ENCODE results near the gene SLC16A12.
A peak's percentile ranks its signal among the peaks of the same experiment; 100 is the strongest.
"Not testable (repeated sequence)": the region's sequence is repeated elsewhere in the genome, so short reads cannot be mapped to it uniquely, and the experiment has no call there.

SLC16A12 gene

DNA sequence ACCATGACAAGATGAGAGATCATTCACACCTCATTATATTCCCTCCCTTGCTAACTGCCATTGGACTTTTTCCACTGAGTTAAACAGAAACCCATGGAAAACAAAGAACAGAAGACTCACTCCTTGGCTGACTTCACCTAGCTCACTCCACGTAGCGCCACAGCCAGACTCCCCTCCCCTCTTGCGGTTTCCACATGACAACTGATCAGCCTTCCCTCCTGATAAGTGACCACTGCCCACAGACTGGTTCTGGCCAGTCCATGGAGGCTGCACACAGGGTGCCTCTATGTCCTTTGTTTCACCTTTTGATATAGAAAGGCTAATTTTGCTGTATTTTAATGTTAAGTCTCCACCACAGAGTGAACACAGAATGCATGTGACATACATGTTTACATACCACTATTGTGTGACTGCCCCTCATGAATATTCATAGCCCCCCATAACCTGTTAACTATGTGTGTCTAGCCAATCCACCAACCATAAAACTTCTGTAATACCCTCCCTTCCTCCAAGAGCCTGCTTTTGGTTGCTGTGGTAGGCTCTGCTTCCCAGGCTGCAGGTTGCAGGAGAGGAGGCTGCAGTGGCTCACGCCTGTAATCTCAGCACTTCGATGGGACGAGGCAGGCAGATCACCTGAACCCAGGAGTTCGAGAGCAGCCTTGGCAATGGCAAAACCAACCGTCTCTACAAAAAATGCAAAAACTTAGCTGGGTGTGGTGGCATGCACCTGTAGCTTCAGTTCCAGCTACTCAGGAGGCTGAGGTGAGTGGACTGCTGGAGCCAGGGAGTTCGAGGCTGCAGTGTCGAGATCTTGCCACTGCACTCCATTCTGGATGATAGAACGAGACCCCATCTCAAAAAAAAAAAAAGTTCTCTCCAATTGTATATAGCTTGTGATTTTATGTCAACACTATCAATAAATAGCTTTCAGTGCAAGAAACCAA is 131.0 kb downstream of the SLC16A12 start:
- no peak for DNase-seq (ENCODE audit: insufficient read length, low spot score)
- no peak for TF ChIP-seq POLR2A (IDR thresholded peaks at IDR 0.05; ENCODE audit: low read depth, low read length)
- no peak for FAIRE-seq

DNA sequence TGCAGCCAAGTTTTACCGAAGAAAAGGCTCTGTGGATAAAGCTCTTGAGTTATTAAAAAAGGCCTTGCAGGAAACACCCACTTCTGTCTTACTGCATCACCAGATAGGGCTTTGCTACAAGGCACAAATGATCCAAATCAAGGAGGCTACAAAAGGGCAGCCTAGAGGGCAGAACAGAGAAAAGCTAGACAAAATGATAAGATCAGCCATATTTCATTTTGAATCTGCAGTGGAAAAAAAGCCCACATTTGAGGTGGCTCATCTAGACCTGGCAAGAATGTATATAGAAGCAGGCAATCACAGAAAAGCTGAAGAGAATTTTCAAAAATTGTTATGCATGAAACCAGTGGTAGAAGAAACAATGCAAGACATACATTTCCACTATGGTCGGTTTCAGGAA is 132.4 kb downstream of the SLC16A12 start:
- no peak for FAIRE-seq
- TF ChIP-seq POLR2A (IDR thresholded peaks at IDR 0.05; ENCODE audit: low read depth, low read length) = no peak
- no peak for DNase-seq (ENCODE audit: insufficient read length, low spot score)

DNA sequence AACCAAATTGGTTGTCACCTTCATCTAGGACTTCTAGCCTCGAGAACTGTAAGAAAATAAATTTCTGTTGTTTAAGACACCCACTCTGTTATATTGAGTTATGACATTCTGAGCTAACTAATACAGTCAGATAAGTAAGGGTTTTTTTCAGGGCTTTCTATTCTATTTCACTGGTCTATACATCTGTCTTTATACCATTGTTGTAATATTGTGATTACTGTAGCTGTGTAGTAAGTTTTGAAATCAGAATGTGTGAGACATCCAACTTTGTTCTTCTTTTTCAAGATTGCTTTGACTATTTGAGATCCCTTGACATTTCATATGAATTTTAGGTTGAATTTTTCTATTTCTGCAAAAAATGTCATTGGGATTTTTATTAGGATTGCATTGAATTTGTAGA is 135.4 kb downstream of the SLC16A12 start:
- TF ChIP-seq POLR2A (IDR thresholded peaks at IDR 0.05; ENCODE audit: low read depth, low read length) = no peak
- peak; percentile 67 for FAIRE-seq
- DNase-seq (ENCODE audit: insufficient read length, low spot score) = no peak

DNA sequence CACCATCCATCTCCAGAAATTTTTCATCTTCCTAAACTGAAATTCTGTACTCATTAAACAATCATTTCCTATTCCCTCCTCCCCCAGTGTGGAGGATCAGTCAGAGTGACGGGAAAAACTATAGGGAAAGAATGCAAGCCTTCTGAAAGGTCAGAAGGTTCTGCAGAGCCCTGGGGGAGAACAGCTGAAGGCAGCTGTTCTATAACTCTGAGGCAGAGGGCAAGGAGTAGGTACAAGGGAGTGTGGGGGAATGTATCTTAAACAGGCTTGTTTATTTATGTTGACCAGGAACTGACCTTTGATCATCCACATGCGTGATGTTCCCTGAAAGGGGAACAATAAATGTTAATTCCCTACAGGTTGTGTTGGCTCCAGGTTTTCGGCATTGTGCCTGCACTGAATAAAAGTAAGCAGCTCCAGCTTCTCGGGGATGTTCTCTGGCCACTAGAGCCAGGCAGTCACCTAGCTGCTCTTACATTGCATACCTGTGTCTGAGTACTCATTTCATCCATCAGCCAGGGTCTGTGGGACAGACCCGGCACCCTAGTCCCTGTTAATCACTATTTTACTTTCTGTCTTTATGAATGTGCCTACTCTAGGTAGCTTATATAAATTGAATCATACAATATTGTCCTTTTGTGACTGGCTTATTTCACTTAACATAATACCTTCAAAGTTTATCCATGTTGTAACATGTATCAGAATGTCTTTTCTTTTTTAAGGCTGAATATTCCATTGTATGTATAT is 137.2 kb downstream of the SLC16A12 start:
- DNase-seq (ENCODE audit: insufficient read length, low spot score) (no peak), FAIRE-seq (peak; percentile 58)
- no peak for TF ChIP-seq POLR2A (IDR thresholded peaks at IDR 0.05; ENCODE audit: low read depth, low read length)

DNA sequence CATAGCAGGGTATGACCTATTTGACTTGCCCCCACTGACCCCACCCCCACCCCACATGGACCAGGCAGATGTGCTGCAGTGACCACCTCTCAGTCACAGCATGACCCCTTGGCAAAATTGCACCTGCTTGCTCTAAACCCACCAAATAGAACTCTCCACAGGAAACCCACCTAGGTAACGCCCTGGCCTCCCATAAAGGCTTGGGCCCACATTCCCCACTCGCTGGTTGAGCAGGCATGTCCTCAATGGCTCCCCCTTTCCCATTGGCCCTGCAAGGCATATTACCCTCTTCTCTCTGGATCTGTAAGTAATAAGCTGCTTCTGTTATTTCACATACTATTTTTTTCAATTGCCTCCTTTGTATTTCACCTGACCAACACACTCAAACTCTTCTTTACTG is 140.3 kb downstream of the SLC16A12 start:
- DNase-seq (ENCODE audit: insufficient read length, low spot score) (no peak), FAIRE-seq (no peak)
- TF ChIP-seq POLR2A (IDR thresholded peaks at IDR 0.05; ENCODE audit: low read depth, low read length) = no peak

DNA sequence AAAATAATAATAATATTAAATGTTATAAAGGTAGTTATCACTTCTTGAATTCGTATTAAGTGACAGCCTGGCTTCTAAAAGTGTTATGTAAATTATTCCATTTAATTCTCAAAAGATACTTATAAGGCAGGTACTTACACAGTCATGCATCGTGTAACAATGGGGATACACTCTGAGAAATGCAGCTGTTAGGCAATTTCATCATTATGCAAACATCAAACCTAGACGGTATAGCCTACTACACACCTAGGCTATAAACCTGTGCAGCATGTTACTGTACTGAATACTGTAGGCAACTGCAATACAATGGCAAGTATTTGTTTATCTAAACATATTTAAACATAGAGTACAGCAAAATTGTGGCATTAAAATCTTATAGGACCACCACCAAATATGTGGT is 141.5 kb downstream of the SLC16A12 start:
- FAIRE-seq (peak; percentile 6), DNase-seq (ENCODE audit: insufficient read length, low spot score) (no peak)
- no peak for TF ChIP-seq POLR2A (IDR thresholded peaks at IDR 0.05; ENCODE audit: low read depth, low read length)

DNA sequence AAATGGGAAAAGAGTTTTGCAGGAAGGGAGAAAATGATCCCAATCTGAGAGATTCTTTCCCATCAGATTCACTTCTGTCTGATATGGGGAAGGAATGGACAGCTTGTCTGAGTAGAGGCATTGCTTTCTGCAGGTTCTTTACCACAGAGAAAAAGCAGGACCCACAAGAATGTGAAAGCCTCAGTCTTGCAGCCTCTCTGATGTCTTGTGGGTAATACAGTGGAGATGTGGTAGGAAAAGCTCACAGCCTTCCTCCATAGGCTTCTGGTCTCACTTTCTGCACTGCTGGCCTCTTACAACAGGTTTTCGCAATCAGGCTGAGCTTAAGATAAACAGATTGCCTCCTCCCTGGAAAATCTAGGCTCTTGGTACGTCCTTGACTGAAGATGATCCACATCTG is 142.4 kb downstream of the SLC16A12 start:
- FAIRE-seq = no peak
- DNase-seq (ENCODE audit: insufficient read length, low spot score) = peak; percentile 16
- TF ChIP-seq POLR2A (IDR thresholded peaks at IDR 0.05; ENCODE audit: low read depth, low read length) = no peak

GRCh38 chr10:89391907-89392756 is 143.3 kb downstream of the SLC16A12 start, which contains the start of gene IFIT1:
TSS of gene IFIT1 (plus strand) at chr10:89392623. CDS start at chr10:89392713, 90 bp downstream.
- TF ChIP-seq POLR2A (IDR thresholded peaks at IDR 0.05; ENCODE audit: low read depth, low read length) = no peak
- peak; percentile 64 for DNase-seq (ENCODE audit: insufficient read length, low spot score)
- peak; percentile 99 for FAIRE-seq

DNA sequence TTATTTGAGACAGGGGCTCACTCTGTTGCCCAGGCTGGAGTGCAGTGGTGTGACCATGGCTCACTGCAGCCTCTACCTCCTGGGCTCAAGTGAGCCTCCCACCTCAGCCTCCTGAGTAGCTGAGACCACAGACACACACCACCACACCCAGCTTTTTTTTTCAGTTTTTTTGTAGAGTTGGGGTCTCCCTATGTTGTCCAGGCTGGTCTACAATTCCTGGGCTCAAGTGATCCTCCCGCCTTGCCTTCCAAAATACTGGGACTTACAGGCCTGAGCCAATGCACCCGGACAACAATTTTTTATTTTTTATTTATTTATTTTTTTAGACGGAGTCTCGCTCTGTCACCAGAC is 144.2 kb downstream of the SLC16A12 start:
- not testable (repeated sequence) for DNase-seq (ENCODE audit: insufficient read length, low spot score); FAIRE-seq

DNA sequence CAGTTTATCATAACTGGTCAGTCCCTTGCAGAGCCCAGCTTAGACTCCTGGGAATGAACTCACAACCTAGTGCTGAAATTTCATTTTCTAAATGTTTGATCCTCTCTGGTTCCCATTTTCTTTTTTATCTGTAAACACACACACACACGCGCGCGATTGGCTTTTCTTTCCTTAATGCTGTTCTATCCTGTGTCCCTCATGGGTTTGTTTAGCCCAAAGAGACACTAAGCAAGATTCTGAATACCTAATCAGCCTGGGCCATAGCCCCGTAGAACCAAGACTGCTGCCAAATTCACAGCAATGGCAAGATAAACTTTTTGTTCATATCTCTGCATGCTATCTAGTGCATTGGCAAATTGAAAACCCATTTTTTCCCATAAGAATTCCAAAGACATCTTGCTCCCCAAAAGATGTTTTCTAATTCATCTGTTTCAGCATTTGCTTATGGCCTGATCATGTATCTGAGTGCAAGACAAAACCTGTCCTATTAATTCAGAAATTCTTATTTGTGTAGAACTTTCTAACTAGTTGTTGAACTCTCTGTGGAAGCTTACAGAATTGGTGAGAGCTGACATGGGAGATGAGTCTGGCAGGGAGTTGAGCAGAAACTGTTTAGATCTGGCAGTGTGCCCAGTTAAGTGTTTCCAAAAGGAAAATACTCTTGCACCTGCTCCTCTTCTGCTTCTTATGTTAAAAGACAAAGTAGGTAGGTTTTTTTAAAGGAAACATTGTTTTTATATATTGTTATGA is 144.7 kb downstream of the SLC16A12 start:
- no peak for TF ChIP-seq POLR2A (IDR thresholded peaks at IDR 0.05; ENCODE audit: low read depth, low read length)
- DNase-seq (ENCODE audit: insufficient read length, low spot score) = no peak
- FAIRE-seq = peak; percentile 58

DNA sequence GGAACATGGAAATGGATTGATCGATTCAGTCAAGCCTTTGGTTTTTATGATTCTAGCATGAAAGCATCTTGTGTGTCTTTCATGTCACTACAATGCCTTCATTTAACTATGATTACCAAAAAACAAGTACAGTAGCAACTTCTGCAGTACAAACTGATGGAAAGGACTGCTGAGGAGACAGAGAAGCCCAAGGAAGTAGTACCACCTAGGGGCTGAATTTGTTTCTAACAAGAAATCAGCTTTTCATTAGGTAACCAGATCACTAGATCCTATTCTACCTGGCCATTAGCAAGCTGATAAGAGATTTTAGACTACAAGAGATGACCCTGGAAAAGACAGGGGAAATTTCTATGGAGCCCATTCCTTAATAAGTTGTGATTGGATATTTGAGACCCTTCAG is 146.1 kb downstream of the SLC16A12 start:
- FAIRE-seq (peak; percentile 95), DNase-seq (ENCODE audit: insufficient read length, low spot score) (no peak)
- no peak for TF ChIP-seq POLR2A (IDR thresholded peaks at IDR 0.05; ENCODE audit: low read depth, low read length)

- no peak for FAIRE-seq
- TF ChIP-seq POLR2A (IDR thresholded peaks at IDR 0.05; ENCODE audit: low read depth, low read length) = no peak
- no peak for DNase-seq (ENCODE audit: insufficient read length, low spot score)
Observed at GRCh38 chr10:89388806-89389205, 146.6 kb downstream of the SLC16A12 start.
